Breast epithelium (tissue), 3 donors: ENCODE data around the gene EDRF1.
"Not testable (repeated sequence)": the region's sequence is repeated elsewhere in the genome, so short reads cannot be mapped to it uniquely, and the experiment has no call there.

Experiments
- CTCF ChIP-seq, 3 donors: fragments of 450-650 bp; IDR thresholded peaks; one replicate each; pipeline ENCODE4 v1.5.1; 2016 to 2017; ENCODE audit warnings: antibody characterized with exemption in 3 of 3, mild to moderate bottlenecking in 3 of 3, moderate library complexity in 3 of 3
- POLR2A ChIP-seq: fragments of 450-650 bp; IDR thresholded peaks from one replicate; pipeline ENCODE4 v1.6.1; 2016; ENCODE audit warnings: antibody characterized with exemption, mild to moderate bottlenecking, moderate library complexity
- POLR2AphosphoS5 ChIP-seq, 3 donors: sonication (generic); formaldehyde crosslinking; IDR thresholded peaks; one replicate each; pipeline ENCODE4 v1.6.1; 2017; ENCODE audit warnings: antibody characterized with exemption in 3 of 3

- not testable (repeated sequence) for TF ChIP-seq POLR2AphosphoS5 (IDR thresholded peaks at IDR 0.05); CTCF (IDR thresholded peaks at IDR 0.05); POLR2A
Measured at GRCh38 chr10:125696884-125697283, 22.6 kb upstream of the EDRF1 start.
